H1 (cell line): Measurements from ENCODE around the gene LRBA. TPM values are rescaled to one million over a fixed set of nuclear protein-coding genes. Genes with fewer than 3 reads are reported as not detected.

Experiments used
- CTCF ChIA-PET: fragments of 300-600 bp; sonication (Branson Sonifier 250); formaldehyde crosslinking; loops from one replicate; lab custom pipeline; 2021; ENCODE audit not compliant: partially characterized antibody; lab: Charles Lee
- POLR2A ChIA-PET: fragments of 300-600 bp; sonication (Branson Sonifier 250); formaldehyde crosslinking; loops from one replicate; lab custom pipeline; 2021; ENCODE audit warnings: inconsistent platforms; ENCODE audit not compliant: partially characterized antibody; lab: Charles Lee
- DNase-seq, 2 experiments: peaks; one replicate each; pipeline versions ENCODE4 v3.0.0 to v3.0.0-alpha.2; 2010 to 2022; ENCODE audit warnings: low spot score in 2 of 2, low read depth in 1 of 2, mixed read lengths in 1 of 2
- FAIRE-seq: peaks from 2 replicates; lab custom pipeline; 2011; peaks lifted over from hg19 to GRCh38; lab: Jason Lieb, UNC
- H2AFZ ChIP-seq: 2 replicates; pipeline ENCODE4 v1.8.1; 2012; ENCODE audit warnings: low read length, inconsistent platforms
- H2AK5ac ChIP-seq: 2 replicates; pipeline ENCODE4 v1.6.1; 2013; ENCODE audit warnings: low read depth, low read length
- H2BK120ac ChIP-seq: replicated peaks from 2 replicates; pipeline ENCODE3; 2013; ENCODE audit warnings: low read depth, low read length, inconsistent platforms
- H2BK12ac ChIP-seq: 2 replicates; pipeline ENCODE4 v1.6.1; 2013; ENCODE audit warnings: low read depth, low read length
- H2BK15ac ChIP-seq: 2 replicates; pipeline ENCODE4 v1.6.1; 2013; ENCODE audit warnings: low read length
- H2BK20ac ChIP-seq: 2 replicates; pipeline ENCODE4 v1.6.1; 2013; ENCODE audit warnings: low read length
- H2BK5ac ChIP-seq: 2 replicates; pipeline ENCODE4 v1.6.1; 2013; ENCODE audit warnings: low read depth, low read length
- H3K14ac ChIP-seq: 2 replicates; pipeline ENCODE4 v1.6.1; 2013; ENCODE audit warnings: inconsistent platforms; ENCODE audit not compliant: insufficient read length
- H3K18ac ChIP-seq: 2 replicates; pipeline ENCODE4 v1.6.1; 2013; ENCODE audit warnings: low read length; ENCODE audit errors: extremely low read depth
- H3K23ac ChIP-seq: 2 replicates; pipeline ENCODE4 v1.6.1; 2013; ENCODE audit warnings: inconsistent platforms; ENCODE audit not compliant: insufficient read length
- H3K23me2 ChIP-seq: 2 replicates; pipeline ENCODE4 v1.6.1; 2013; ENCODE audit warnings: low read depth, low read length
- H3K27ac ChIP-seq: 2 replicates; pipeline ENCODE4 v1.6.1; 2011; ENCODE audit warnings: low read depth, low read length, inconsistent platforms
- H3K27me3 ChIP-seq, 4 experiments: replicated peaks in 1 of 4; 1 replicate in 1 of 4; 2 replicates in 3 of 4; pipeline versions ENCODE4 v1.6.1 to v1.8.1; 2011 to 2013; ENCODE audit warnings: low read length in 3 of 4, mild to moderate bottlenecking in 3 of 4, inconsistent platforms in 2 of 4, mixed read lengths in 2 of 4, moderate library complexity in 1 of 4; ENCODE audit not compliant: control insufficient read depth in 3 of 4, insufficient read depth in 3 of 4; ENCODE audit errors: extremely low read depth in 1 of 4
- H3K36me3 ChIP-seq, 4 experiments: 2 replicates each; pipeline versions ENCODE4 v1.6.1 to v1.8.1; 2011 to 2013; ENCODE audit warnings: mild to moderate bottlenecking in 4 of 4, low read length in 3 of 4, moderate library complexity in 2 of 4, control low read depth in 1 of 4, inconsistent platforms in 1 of 4; ENCODE audit not compliant: insufficient read depth in 4 of 4, control insufficient read depth in 2 of 4
- H3K4ac ChIP-seq: replicated peaks from 2 replicates; pipeline ENCODE3; 2013; ENCODE audit warnings: low read length, low read depth, mixed read lengths, inconsistent platforms; ENCODE audit not compliant: insufficient read length
- H3K4me1 ChIP-seq, 4 experiments: replicated peaks in 1 of 4; 1 replicate in 1 of 4; 2 replicates in 3 of 4; pipeline versions ENCODE4 v1.6.1 to v1.8.1; 2011 to 2013; ENCODE audit warnings: low read length in 3 of 4, inconsistent platforms in 2 of 4, mixed read lengths in 1 of 4; ENCODE audit not compliant: insufficient read depth in 4 of 4, control insufficient read depth in 3 of 4
- H3K4me2 ChIP-seq, 2 experiments: 2 replicates each; pipeline versions ENCODE4 v1.6.1 to v1.8.1; 2011 to 2013; ENCODE audit warnings: low read depth in 2 of 2, low read length in 2 of 2, control low read depth in 1 of 2, inconsistent platforms in 1 of 2, mild to moderate bottlenecking in 1 of 2; ENCODE audit not compliant: insufficient read depth in 1 of 2
- H3K4me3 ChIP-seq, 4 experiments: fragments of 200-600, 300-600 bp in 1 of 4; sonication (generic), shearing (Covaris generic), sonication (Bioruptor Twin) in 1 of 4; 2 replicates each; pipeline versions ENCODE4 v1.5.1 to v1.8.1; 2011 to 2016; ENCODE audit warnings: low read length in 4 of 4, low read depth in 3 of 4, control low read depth in 2 of 4, inconsistent platforms in 2 of 4, mild to moderate bottlenecking in 2 of 4, mixed read lengths in 1 of 4, moderate library complexity in 1 of 4; ENCODE audit not compliant: insufficient read depth in 2 of 4; ENCODE audit errors: extremely low read depth in 1 of 4
- H3K56ac ChIP-seq: replicated peaks from 2 replicates; pipeline ENCODE3; 2013; ENCODE audit warnings: low read depth, mild to moderate bottlenecking, mixed read lengths, low read length, inconsistent platforms; ENCODE audit not compliant: insufficient read length
- H3K79me1 ChIP-seq: 2 replicates; pipeline ENCODE4 v1.6.1; 2013; ENCODE audit warnings: low read depth, low read length, control low read depth
- H3K79me2 ChIP-seq, 2 experiments: 2 replicates each; pipeline versions ENCODE4 v1.6.1 to v1.8.1; 2012 to 2013; ENCODE audit warnings: low read length in 2 of 2, mild to moderate bottlenecking in 2 of 2, inconsistent platforms in 1 of 2; ENCODE audit not compliant: insufficient read depth in 2 of 2, control insufficient read depth in 1 of 2
- H3K9ac ChIP-seq, 4 experiments: replicated peaks in 1 of 4; 1 replicate in 1 of 4; 2 replicates in 3 of 4; pipeline versions ENCODE4 v1.6.1 to v1.8.1; 2011 to 2013; ENCODE audit warnings: low read depth in 3 of 4, low read length in 3 of 4, control low read depth in 2 of 4, mild to moderate bottlenecking in 2 of 4, moderate library complexity in 2 of 4, inconsistent platforms in 1 of 4; ENCODE audit errors: extremely low read depth in 1 of 4
- H3K9me3 ChIP-seq, 2 experiments: 2 replicates each; pipeline versions ENCODE4 v1.6.1 to v1.8.1; 2012 to 2013; ENCODE audit warnings: mild to moderate bottlenecking in 2 of 2, moderate library complexity in 2 of 2, control low read depth in 1 of 2, inconsistent platforms in 1 of 2, low read depth in 1 of 2, low read length in 1 of 2, mixed read lengths in 1 of 2; ENCODE audit not compliant: insufficient read depth in 2 of 2
- H4K20me1 ChIP-seq, 2 experiments: replicated peaks in 1 of 2; 2 replicates each; pipeline versions ENCODE3 to v1.8.1; 2011 to 2013; ENCODE audit warnings: inconsistent platforms in 2 of 2, low read length in 2 of 2, mild to moderate bottlenecking in 1 of 2; ENCODE audit not compliant: insufficient read depth in 2 of 2, control insufficient read depth in 1 of 2
- H4K5ac ChIP-seq: 2 replicates; pipeline ENCODE4 v1.6.1; 2013; ENCODE audit warnings: low read length, low read depth, mixed read lengths, inconsistent platforms; ENCODE audit not compliant: insufficient read length
- H4K8ac ChIP-seq: 2 replicates; pipeline ENCODE4 v1.8.0; 2013; ENCODE audit warnings: mild to moderate bottlenecking, moderate library complexity, low read length, inconsistent platforms; ENCODE audit not compliant: insufficient read depth; ENCODE audit errors: extremely low read depth
- H4K91ac ChIP-seq: replicated peaks from 2 replicates; pipeline ENCODE3; 2013; ENCODE audit warnings: low read length, mixed read lengths, inconsistent platforms; ENCODE audit not compliant: insufficient read length
- EZH2 ChIP-seq: fragments of 200-600 bp; sonication (generic); IDR thresholded peaks from 2 replicates; pipeline ENCODE4 v1.7.1; 2012; ENCODE audit warnings: low read depth, mild to moderate bottlenecking, moderate library complexity, low read length, inconsistent platforms; ENCODE audit not compliant: severe bottlenecking
- RNF2 ChIP-seq: fragments of 200-900, 300-1000 bp; sonication (generic); IDR thresholded peaks from 2 replicates; pipeline ENCODE4 v1.7.1; 2016; ENCODE audit warnings: borderline replicate concordance, low read depth, mild to moderate bottlenecking, antibody characterized with exemption, low read length; ENCODE audit not compliant: poor library complexity, severe bottlenecking; ENCODE audit errors: missing control alignments
- SIX5 ChIP-seq: IDR thresholded peaks from 2 replicates; pipeline ENCODE4 v1.6.1; 2011; ENCODE audit warnings: mild to moderate bottlenecking, low read depth, low read length
- SP1 ChIP-seq: IDR thresholded peaks from 2 replicates; pipeline ENCODE4 v1.6.1; 2011; ENCODE audit warnings: low read depth, low read length
- SUZ12 ChIP-seq: fragments of 200-600 bp; sonication (generic); IDR thresholded peaks from 2 replicates; pipeline ENCODE4 v1.6.1; 2012; ENCODE audit warnings: mild to moderate bottlenecking, inconsistent platforms, low read length, moderate library complexity, mixed read lengths
- WGBS, 2 experiments: shearing (Covaris generic) in 1 of 2; methylation state at CpG; one replicate each; pipeline versions ENCODE4 v1.1.6 to v1.1.7; 2013 to 2015; ENCODE audit warnings: low lambda C conversion rate in 2 of 2, mixed read lengths in 2 of 2, inconsistent platforms in 1 of 2, low coverage in 1 of 2, missing lambda C conversion rate in 1 of 2; ENCODE audit not compliant: insufficient replicate concordance in 2 of 2, insufficient coverage in 1 of 2, insufficient read length in 1 of 2; ENCODE audit errors: extremely low coverage in 1 of 2, missing lambda C conversion rate in 1 of 2; 5-methylcytosine and 5-hydroxymethylcytosine counted together
- polyA plus RNA-seq, 7 experiments: library from polyadenylated mRNA; depleted of rRNA in 3 of 7; stranded (reverse) in 5 of 7; unstranded in 2 of 7; fragments of >200 nt in 5 of 7; fragments of 200-250 nt in 2 of 7; gene quantifications; 1 replicate in 5 of 7; 2 replicates in 1 of 7; 4 replicates in 1 of 7; pipeline versions ENCODE4 v1.2.1 to v1.2.3, GENCODE V29; 2011 to 2013; ENCODE audit warnings: missing spikeins in 2 of 7, mixed read lengths in 2 of 7
- total RNA-seq: library from RNA; stranded (reverse); fragmentation: NEBNext Ultra II Directional; extraction: Animal tissue kit (Norgen Biotek cat#: 25700); gene quantifications from 2 replicates; pipeline ENCODE4 v1.2.1, GENCODE V29; 2021

LRBA gene
- total and polyA plus RNA-seq, 2 of the 8 experiments (the other 6 are each of a cell fraction or from before 2014, with no cell fraction given): 54.6 to 83.2 TPM

DNA sequence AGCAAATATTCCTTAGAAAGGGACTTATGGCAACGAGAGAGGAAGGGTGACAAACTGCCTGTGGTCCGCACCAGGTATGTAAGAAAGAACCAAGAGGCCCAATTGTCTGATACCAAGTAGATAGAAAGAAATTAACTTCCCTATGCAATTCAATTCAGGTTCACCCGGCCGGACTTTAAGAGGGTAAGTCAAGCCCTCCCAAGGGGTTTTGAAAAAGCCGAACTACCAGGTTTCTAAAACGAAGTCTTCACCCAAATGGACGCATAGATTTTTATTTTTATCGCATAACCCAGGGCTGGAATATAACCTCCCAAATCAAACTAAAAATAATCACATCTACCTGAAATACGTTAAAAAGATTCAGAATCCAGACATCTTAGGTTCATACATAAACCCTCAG, 434.8 kb downstream of the LRBA start:
- no peak overlapping the region for H3K23ac ChIP-seq
- 13% methylated on average over 9 of the region's 9 CpGs; no CpG with 5 or more reads in 1 of the 2 experiments for WGBS, 2 experiments
- H4K20me1 ChIP-seq: peaks cover 14 to 20% of the 10 kb centered on the region in 2 experiments
- no peaks in the 10 kb centered on the region for H3K9me3 ChIP-seq
- H4K91ac ChIP-seq: no peak overlapping the region
- H2AFZ ChIP-seq: no peak overlapping the region
- H3K23me2 ChIP-seq: peaks cover 27% of the 10 kb centered on the region
- H2BK120ac ChIP-seq: no peak overlapping the region
- no peak overlapping the region for H2BK5ac ChIP-seq
- no peaks in the 10 kb centered on the region for H3K79me2 ChIP-seq
- peaks cover 2 to 48% (median 34%) of the 10 kb centered on the region in 4 experiments; a peak in 6 of 7 replicates for H3K27me3 ChIP-seq
- H2BK15ac ChIP-seq: no peak overlapping the region
- H3K4me1 ChIP-seq: peaks cover 6 to 15% (median 8%) of the 10 kb centered on the region in 4 experiments; a peak in 5 of 7 replicates
- DNase-seq (no peak), FAIRE-seq (no peak)
- no peaks in the 10 kb centered on the region; the same call in 1 of the 2 replicates for H3K79me1 ChIP-seq
- no peak overlapping the region for H4K8ac ChIP-seq
- no peak overlapping the region for H3K14ac ChIP-seq
- ChIA-PET CTCF (interaction anchor here (0.6 to 1.3 kb wide), 2 partner anchors 37 to 282 kb away, joined by 3 to 4 read pairs; no protein-coding TSS in a partner anchor), POLR2A (interaction anchor here (0.6 to 2.3 kb wide), 3 partner anchors 9 to 210 kb away, joined by 3 to 11 read pairs (median 4); no protein-coding TSS in a partner anchor)
- H3K56ac ChIP-seq: no peak overlapping the region
- peak; percentile 1; the same call in 1 of the 2 replicates for TF ChIP-seq SUZ12
- peak; percentile 27 for TF ChIP-seq RNF2
- 0 out of 2 replicates have a peak, but pooled peaks have one; percentile 2 for TF ChIP-seq SP1
- TF ChIP-seq EZH2: peak; percentile 57
- no peak for TF ChIP-seq SIX5
- no peak overlapping the region for H3K9ac ChIP-seq
- H3K18ac ChIP-seq: no peak overlapping the region
- H3K4ac ChIP-seq: no peak overlapping the region
- peak overlapping the region; percentile 63 to 92 for H3K4me2 ChIP-seq
- peak overlapping the region; percentile 46 to 69 (median 60); a peak in 6 of 8 replicates for H3K4me3 ChIP-seq
- H4K5ac ChIP-seq: no peak overlapping the region
- no peak overlapping the region for H2AK5ac ChIP-seq
- H3K36me3 ChIP-seq: no peaks in the 10 kb centered on the region
- no peak overlapping the region for H2BK12ac ChIP-seq
- no peak overlapping the region for H3K27ac ChIP-seq
- no peak overlapping the region for H2BK20ac ChIP-seq
